SU-DHL-6 (cell line): ENCODE data around the gene WDR90.

Experiments used
- H2AFZ ChIP-seq: fragments of 200-600 bp; sonication (generic); 2 replicates; pipeline ENCODE4 v1.6.1; 2014; ENCODE audit warnings: low read depth, mild to moderate bottlenecking, moderate library complexity, mixed read lengths, antibody characterized with exemption, low read length; ENCODE audit not compliant: severe bottlenecking
- H3F3A ChIP-seq: fragments of 200-600 bp; shearing (Covaris generic); 2 replicates; pipeline ENCODE4 v1.6.0; 2016; ENCODE audit warnings: antibody characterized with exemption, mild to moderate bottlenecking; ENCODE audit not compliant: insufficient read depth
- H3K27ac ChIP-seq: fragments of 200-600 bp; sonication (generic); 2 replicates; pipeline ENCODE4 v1.5.1; 2016; ENCODE audit warnings: low read depth, mild to moderate bottlenecking, low read length, moderate library complexity, mixed read lengths
- H3K27me3 ChIP-seq: fragments of 200-600 bp; sonication (generic), shearing (Covaris generic); 2 replicates; pipeline ENCODE4 v1.6.0; 2014; ENCODE audit warnings: mild to moderate bottlenecking, low read length
- H3K36me3 ChIP-seq: fragments of 200-600 bp; sonication (generic); 2 replicates; pipeline ENCODE4 v1.6.1; 2014; ENCODE audit warnings: mild to moderate bottlenecking, low read length, mixed read lengths
- H3K4me2 ChIP-seq: fragments of 300-600, 200-600 bp; shearing (Covaris generic), sonication (generic); 2 replicates; pipeline ENCODE4 v1.6.0; 2014; ENCODE audit warnings: low read length, low read depth, mild to moderate bottlenecking; ENCODE audit not compliant: poor library complexity, severe bottlenecking
- H3K4me3 ChIP-seq: fragments of 200-600 bp; sonication (generic); 2 replicates; pipeline ENCODE4 v1.5.1; 2014; ENCODE audit warnings: antibody characterized with exemption, low read length, mild to moderate bottlenecking, mixed read lengths; ENCODE audit not compliant: insufficient read depth, poor library complexity, severe bottlenecking
- H3K79me2 ChIP-seq: fragments of 200-600 bp; sonication (generic); 2 replicates; pipeline ENCODE4 v1.6.1; 2014; ENCODE audit warnings: mild to moderate bottlenecking, low read length, moderate library complexity; ENCODE audit not compliant: insufficient read depth
- H3K9ac ChIP-seq: fragments of 200-600 bp; sonication (generic); 2 replicates; pipeline ENCODE4 v1.7.0; 2014; ENCODE audit warnings: mild to moderate bottlenecking, low read length
- H3K9me2 ChIP-seq: fragments of 200-600 bp; sonication (generic); replicated peaks from 2 replicates; pipeline ENCODE4 v1.6.1; 2014; ENCODE audit warnings: low read length; ENCODE audit not compliant: insufficient read depth
- H3K9me3 ChIP-seq: fragments of 200-600 bp; sonication (generic); 2 replicates; pipeline ENCODE4 v1.6.1; 2014; ENCODE audit warnings: low read length, mixed read lengths; ENCODE audit not compliant: insufficient read depth
- H4K20me1 ChIP-seq: fragments of 200-600 bp; sonication (generic); 2 replicates; pipeline ENCODE4 v1.6.1; 2014; ENCODE audit warnings: low read depth, mild to moderate bottlenecking, antibody characterized with exemption, low read length, moderate library complexity, mixed read lengths
- CTCF ChIP-seq: fragments of 200-600 bp; sonication (generic); IDR thresholded peaks from one replicate; pipeline ENCODE4 v1.5.1; 2017; ENCODE audit warnings: antibody characterized with exemption, mild to moderate bottlenecking, low read length, moderate library complexity; ENCODE audit not compliant: insufficient read depth, poor library complexity, severe bottlenecking
- EZH2phosphoT487 ChIP-seq: fragments of 200-600 bp; sonication (generic), shearing (Covaris generic); conservative IDR thresholded peaks from 2 replicates; pipeline ENCODE4 v1.6.1; 2018; ENCODE audit warnings: mild to moderate bottlenecking, antibody characterized with exemption, low read length, moderate library complexity, mixed read lengths

The WDR90 gene

GRCh38 chr16:716768-717325 is 67.7 kb downstream of the WDR90 start:
- TF ChIP-seq CTCF (no peak), EZH2phosphoT487 (no peak)
- Histone ChIP-seq H3K9ac (no peak overlapping the region), H3K27me3 (no peaks in the 10 kb centered on the region), H3K9me2 (no peaks in the 10 kb centered on the region), H3F3A (0 out of 2 replicates have a peak, but pooled peaks cover 3% of the 10 kb centered on the region), H3K27ac (no peak overlapping the region), H2AFZ (no peak overlapping the region), H3K4me2 (no peak overlapping the region), H3K36me3 (no peaks in the 10 kb centered on the region), H3K4me3 (no peak overlapping the region), H4K20me1 (no peaks in the 10 kb centered on the region; the same call in 1 of the 2 replicates), H3K79me2 (no peaks in the 10 kb centered on the region), H3K9me3 (no peaks in the 10 kb centered on the region)
